ENCODE measurements around the gene YY1. TPM values are rescaled to one million over a fixed set of nuclear protein-coding genes. Genes with fewer than 3 reads are reported as not detected.

The YY1 gene
- total and polyA plus RNA-seq, 2 of the 4 experiments (the other 2 are of a cell fraction), result 21.7 to 29.9 TPM

- no peak overlapping the region for H2AFZ ChIP-seq (replicated peaks; ENCODE audit: low read length, poor library complexity)
- H3K9me3 ChIP-seq (ENCODE audit: control insufficient read depth, insufficient read depth, low read length), result no peaks in the 10 kb centered on the region
- no peak overlapping the region for H2BK5ac ChIP-seq (ENCODE audit: low read depth, low read length, poor library complexity, severe bottlenecking)
- H4K91ac ChIP-seq (ENCODE audit: insufficient read depth, low read depth, low read length), result no peak overlapping the region
- H4K8ac ChIP-seq (ENCODE audit: low read depth in 2 of 2, low read length in 2 of 2), result no peak overlapping the region
- H3K79me1 ChIP-seq (ENCODE audit: low read depth in 1 of 2, low read length in 2 of 2), result peaks cover 28 to 79% of the 10 kb centered on the region in 2 experiments
- no peak overlapping the region for H3K23ac ChIP-seq (ENCODE audit: low read depth, low read length)
- no peak overlapping the region for H3K56ac ChIP-seq (ENCODE audit: extremely low read depth, insufficient read depth, low read length)
- no peak overlapping the region for H2BK120ac ChIP-seq (ENCODE audit: low read depth, low read length)
- DNase-seq (no peak), ATAC-seq (ENCODE audit: low read depth) (no peak; the same call in 1 of the 2 replicates)
- H4K20me1 ChIP-seq (ENCODE audit: insufficient read depth, low read length), result peaks cover 80% of the 10 kb centered on the region
- no peak overlapping the region for H2BK15ac ChIP-seq (ENCODE audit: low read depth, low read length)
- ChIA-PET POLR2A (ENCODE audit: unreplicated experiment) (no interaction called here), CTCF (no interaction called here)
- no peak overlapping the region for H4K5ac ChIP-seq (ENCODE audit: low read depth, low read length)
- BruUV-seq (replicated peaks), result no TSS peak
- peaks cover 11% of the 10 kb centered on the region for H3K36me3 ChIP-seq (ENCODE audit: control insufficient read depth, insufficient read depth, low read length)
- in situ Hi-C loops (cut with MboI; ENCODE audit: low sequenced_read_pairs), result no loop called here
- no peak overlapping the region for H3K4me2 ChIP-seq (ENCODE audit: low read depth, low read length)
- H2AK9ac ChIP-seq (replicated peaks; ENCODE audit: low read depth, low read length, poor library complexity), result no peak overlapping the region
- TF ChIP-seq CEBPB (IDR thresholded peaks at IDR 0.05; ENCODE audit: low read depth, low read length) (peak; percentile 40; the same call in 1 of the 2 replicates), MAZ (IDR thresholded peaks at IDR 0.05; ENCODE audit: borderline replicate concordance, low read depth, low read length) (no peak)
- no peak overlapping the region for H3K27ac ChIP-seq (ENCODE audit: insufficient read depth, low read length)
- peaks cover 10% of the 10 kb centered on the region; the same call in 1 of the 2 replicates for H3K9me1 ChIP-seq (ENCODE audit: insufficient read depth, low read length)
- H3K4me1 ChIP-seq (ENCODE audit: control insufficient read depth, insufficient read depth, low read length), result no peaks in the 10 kb centered on the region; the same call in 1 of the 2 replicates
- H2AK5ac ChIP-seq (ENCODE audit: low read depth, low read length), result no peak overlapping the region
- H3K9ac ChIP-seq (ENCODE audit: low read depth, low read length), result no peak overlapping the region
- no CpG with 5 or more reads among the region's 7 CpGs for WGBS, 2 experiments (ENCODE audit: extremely low coverage in 2 of 2, insufficient read length in 1 of 2)
- no peaks in the 10 kb centered on the region for H3K27me3 ChIP-seq (ENCODE audit: control insufficient read depth, insufficient read depth, low read length)
- intact Hi-C loops (cut with micrococcal nuclease), result no loop called here
- H3K18ac ChIP-seq (ENCODE audit: low read depth, low read length), result no peak overlapping the region
- H2BK20ac ChIP-seq (ENCODE audit: low read depth, low read length), result no peak overlapping the region
- H3K4me3 ChIP-seq (ENCODE audit: insufficient read depth, low read depth, low read length), result no peak overlapping the region
- H3K4ac ChIP-seq (ENCODE audit: low read depth, low read length), result no peak overlapping the region
- no peak overlapping the region for H3K14ac ChIP-seq (replicated peaks; ENCODE audit: low read depth, low read length)
- dilution Hi-C loops (cut with HindIII; ENCODE audit: low sequenced_read_pairs, unreplicated experiment), result no loop called here
Measured at GRCh38 chr14:100268591-100269207, 29.8 kb downstream of the YY1 start.
